Kidney epithelial cell (primary cell): ENCODE measurements around the gene SAFB2. TPM values are rescaled to one million over a fixed set of nuclear protein-coding genes. Genes with fewer than 3 reads are reported as not detected.

Source experiments
- DNase-seq: peaks from one replicate; pipeline ENCODE4 v3.0.0-alpha.2; 2010; ENCODE audit warnings: low read depth
- H3K27me3 ChIP-seq: 2 replicates; pipeline ENCODE4 v1.6.0; 2011; ENCODE audit warnings: low read length; ENCODE audit not compliant: control insufficient read depth, insufficient read depth
- H3K36me3 ChIP-seq: 2 replicates; pipeline ENCODE4 v1.5.1; 2011; ENCODE audit warnings: low read length; ENCODE audit not compliant: control insufficient read depth, insufficient read depth
- H3K4me3 ChIP-seq: 2 replicates; pipeline ENCODE4 v1.5.1; 2011; ENCODE audit warnings: low read depth, mild to moderate bottlenecking, control low read depth, low read length
- CTCF ChIP-seq: IDR thresholded peaks from 2 replicates; pipeline ENCODE4 v1.5.1; 2011; ENCODE audit warnings: mild to moderate bottlenecking, moderate library complexity, low read length, control low read depth, inconsistent platforms; ENCODE audit not compliant: insufficient read depth, poor library complexity, severe bottlenecking
- total RNA-seq: library from RNA; depleted of rRNA; stranded (reverse); fragments of >200 nt; gene quantifications from 2 replicates; pipeline ENCODE4 v1.2.3, GENCODE V29; 2015

The SAFB2 gene
- total RNA-seq, 1 donor from 2014 or later, result 23.8 TPM

- Histone ChIP-seq H3K4me3 (no peak overlapping the region), H3K36me3 (no peaks in the 10 kb centered on the region), H3K27me3 (no peaks in the 10 kb centered on the region)
- TF ChIP-seq CTCF, result no peak
- DNase-seq, result no peak
These were observed 76.6 kb downstream of the SAFB2 start for GRCh38 chr19:5545984-5546383.

- no peak for DNase-seq
- H3K27me3 ChIP-seq, result no peaks in the 10 kb centered on the region
- no peaks in the 10 kb centered on the region for H3K36me3 ChIP-seq
- no peak for TF ChIP-seq CTCF
- H3K4me3 ChIP-seq, result no peak overlapping the region
These were observed 77.5 kb downstream of the SAFB2 start for GRCh38 chr19:5545051-5545450.

GRCh38 chr19:5542665-5543064 is 79.9 kb downstream of the SAFB2 start:
- no peaks in the 10 kb centered on the region for H3K36me3 ChIP-seq
- peaks cover 2% of the 10 kb centered on the region for H3K27me3 ChIP-seq
- no peak for TF ChIP-seq CTCF
- no peak for DNase-seq
- H3K4me3 ChIP-seq, result no peak overlapping the region

- DNase-seq, result no peak
- no peak overlapping the region for H3K4me3 ChIP-seq
- no peaks in the 10 kb centered on the region for H3K36me3 ChIP-seq
- H3K27me3 ChIP-seq, result peaks cover 4% of the 10 kb centered on the region
- no peak for TF ChIP-seq CTCF
These were observed 81.1 kb downstream of the SAFB2 start for GRCh38 chr19:5541456-5541855.

- Histone ChIP-seq H3K27me3 (peaks cover 10% of the 10 kb centered on the region), H3K36me3 (no peaks in the 10 kb centered on the region), H3K4me3 (no peak overlapping the region)
- no peak for DNase-seq
- no peak for TF ChIP-seq CTCF
These were observed 82.4 kb downstream of the SAFB2 start for GRCh38 chr19:5540208-5540607.

GRCh38 chr19:5537870-5538269 is 84.7 kb downstream of the SAFB2 start:
- Histone ChIP-seq H3K27me3 (peaks cover 10% of the 10 kb centered on the region), H3K4me3 (no peak overlapping the region), H3K36me3 (no peaks in the 10 kb centered on the region)
- no peak for TF ChIP-seq CTCF
- no peak for DNase-seq

Other genes with a start within 250 kb of the SAFB2 start
- not detected in 2 replicates for gene ZNRF4, start 167.4 kb downstream of the SAFB2 start, total RNA-seq
- 1.0 and 1.4 TPM in 2 replicates for gene TINCR, start 54.8 kb downstream of the SAFB2 start, total RNA-seq
- gene SAFB, start 307 bp upstream of the SAFB2 start, total RNA-seq, result 40.3 and 45.7 TPM in 2 replicates
- gene MICOS13, start 57.7 kb upstream of the SAFB2 start, total RNA-seq, result 47.0 and 55.4 TPM in 2 replicates
- gene HSD11B1L, start 58.3 kb upstream of the SAFB2 start, total RNA-seq, result 7.4 and 11.4 TPM in 2 replicates
- gene RPL36, start 67.5 kb upstream of the SAFB2 start, total RNA-seq, result 1,562 and 1,717 TPM in 2 replicates
- gene LONP1, start 97.4 kb upstream of the SAFB2 start, total RNA-seq, result 151 and 173 TPM in 2 replicates
- gene CATSPERD, start 97.9 kb upstream of the SAFB2 start, total RNA-seq, result not detected in 2 replicates
- 1.4 and 2.2 TPM in 2 replicates for gene PRR22, start 162.0 kb upstream of the SAFB2 start, total RNA-seq
- 43.4 and 53.0 TPM in 2 replicates for gene DUS3L, start 168.4 kb upstream of the SAFB2 start, total RNA-seq
- 0.14 and 1.0 TPM in 2 replicates for gene NRTN, start 182.3 kb upstream of the SAFB2 start, total RNA-seq
- 0.82 and 0.84 TPM in 2 replicates for gene FUT6, start 216.9 kb upstream of the SAFB2 start, total RNA-seq
- gene FUT3, start 228.7 kb upstream of the SAFB2 start, total RNA-seq, result 8.8 and 9.1 TPM in 2 replicates
- not detected in 2 replicates for gene FUT5, start 247.8 kb upstream of the SAFB2 start, total RNA-seq